Lung (tissue), 12 donors: ENCODE results near the gene SERPINI1. TPM values are rescaled to one million over a fixed set of nuclear protein-coding genes. Genes with fewer than 3 reads are reported as not detected.

ENCODE experiments used
- ATAC-seq: fragments of 200-7000 bp; cut with Tn5 transposase; one replicate; pipeline ENCODE4 v1.9.1; 2020; ENCODE audit warnings: moderate number of reproducible peaks; ENCODE audit not compliant: insufficient read depth, low FRiP score
- DNase-seq, 3 donors: peaks; one replicate each; pipeline ENCODE4 v3.0.0-alpha.2; 2013 to 2017
- H3K27ac ChIP-seq, 2 donors: one replicate each; pipeline ENCODE4 v1.5.1; 2013; ENCODE audit warnings: mild to moderate bottlenecking in 2 of 2, moderate library complexity in 2 of 2, control low read depth in 1 of 2, inconsistent platforms in 1 of 2, low read depth in 1 of 2, low read length in 1 of 2
- H3K27me3 ChIP-seq, 3 donors: one replicate each; pipeline ENCODE4 v1.5.1; 2013; ENCODE audit warnings: low read length in 2 of 3; ENCODE audit not compliant: control insufficient read depth in 3 of 3, insufficient read depth in 3 of 3
- H3K36me3 ChIP-seq, 4 donors: one replicate each; pipeline ENCODE4 v1.5.1; 2013; ENCODE audit warnings: low read length in 4 of 4, mild to moderate bottlenecking in 1 of 4, moderate library complexity in 1 of 4; ENCODE audit not compliant: control insufficient read depth in 4 of 4, insufficient read depth in 4 of 4
- H3K4me1 ChIP-seq, 5 donors: one replicate each; pipeline ENCODE4 v1.5.1; 2013; ENCODE audit warnings: low read length in 5 of 5, mild to moderate bottlenecking in 2 of 5, moderate library complexity in 1 of 5; ENCODE audit not compliant: control insufficient read depth in 5 of 5, insufficient read depth in 5 of 5
- H3K4me3 ChIP-seq: one replicate; pipeline ENCODE4 v1.5.1; 2013; ENCODE audit warnings: mild to moderate bottlenecking, control low read depth, moderate library complexity
- H3K9ac ChIP-seq, 2 donors: one replicate each; pipeline ENCODE4 v1.5.1; 2013; ENCODE audit warnings: low read length in 2 of 2, control low read depth in 1 of 2; ENCODE audit not compliant: insufficient read depth in 1 of 2
- H3K9me3 ChIP-seq, 4 donors: one replicate each; pipeline ENCODE4 v1.5.1; 2013; ENCODE audit warnings: low read length in 3 of 4, mild to moderate bottlenecking in 1 of 4, moderate library complexity in 1 of 4; ENCODE audit not compliant: control insufficient read depth in 4 of 4, insufficient read depth in 3 of 4
- CTCF ChIP-seq: IDR thresholded peaks from 2 replicates; pipeline ENCODE4 v1.5.1; 2012; ENCODE audit warnings: mild to moderate bottlenecking; ENCODE audit errors: control extremely low read depth, extremely low read depth
- WGBS, 2 donors: extraction: QIAGEN DNeasy Blood & Tissue Kit; methylation state at CpG; one replicate each; pipeline ENCODE4 v1.1.7; 2013; 5-methylcytosine and 5-hydroxymethylcytosine counted together
- polyA plus RNA-seq, 2 donors: library from polyadenylated mRNA; stranded (reverse); fragments of 200-250 nt; gene quantifications; one replicate each; pipeline ENCODE4 v1.2.1, GENCODE V29; 2013
- total RNA-seq, 2 donors: library from RNA; depleted of rRNA in 1 of 2; stranded (reverse); fragments of >200 nt in 1 of 2; gene quantifications; one replicate each; pipeline ENCODE4 v1.2.1, GENCODE V29; 2014 to 2021
- donor health status: control.
- donor health status: control.
- donor health status: Bipolar disorder and iron deficiency.
- donor health status: healthy.
- donor health status: DM: yes; HTN: yes; CAD: no.

Gene SERPINI1
- total and polyA plus RNA-seq, 4 donors: 3.3 to 18.3 (median 5.5) TPM

- no peak for ATAC-seq
- WGBS, 2 donors: 94 to 96% methylated on average over 4 of the region's 4 CpGs
- Histone ChIP-seq H3K27me3 (no peaks in the 10 kb centered on the region), H3K9ac (no peak overlapping the region), H3K4me3 (no peak overlapping the region), H3K27ac (no peak overlapping the region), H3K4me1 (peaks cover 0 to 9% (median 0%) of the 10 kb centered on the region in 5 donors), H3K36me3 (peaks cover 0 to 12% (median 4%) of the 10 kb centered on the region in 4 donors), H3K9me3 (no peaks in the 10 kb centered on the region)
- TF ChIP-seq CTCF: no peak
- no peak for DNase-seq
Measured at GRCh38 chr3:167700046-167700445, 35.5 kb upstream of the SERPINI1 start.

GRCh38 chr3:167700926-167701325 lies 34.6 kb upstream of the SERPINI1 start:
- no peak for TF ChIP-seq CTCF
- 95 to 100% methylated on average over 2 of the region's 2 CpGs for WGBS, 2 donors
- Histone ChIP-seq H3K4me1 (peaks cover 0 to 9% (median 0%) of the 10 kb centered on the region in 5 donors), H3K36me3 (peaks cover 0 to 7% (median 2%) of the 10 kb centered on the region in 4 donors), H3K27me3 (no peaks in the 10 kb centered on the region), H3K9ac (no peak overlapping the region), H3K27ac (no peak overlapping the region), H3K9me3 (no peaks in the 10 kb centered on the region), H3K4me3 (no peak overlapping the region)
- DNase-seq (no peak), ATAC-seq (no peak)

GRCh38 chr3:167705840-167706239 lies 29.7 kb upstream of the SERPINI1 start:
- no peak for TF ChIP-seq CTCF
- peaks cover 0 to 16% (median 8%) of the 10 kb centered on the region in 4 donors for H3K36me3 ChIP-seq
- no peak for DNase-seq
- peaks cover 0 to 4% (median 0%) of the 10 kb centered on the region in 5 donors for H3K4me1 ChIP-seq
- no peak for ATAC-seq
- H3K9me3 ChIP-seq: no peaks in the 10 kb centered on the region
- no peak overlapping the region for H3K9ac ChIP-seq
- H3K27ac ChIP-seq: no peak overlapping the region
- no peaks in the 10 kb centered on the region for H3K27me3 ChIP-seq
- WGBS, 2 donors: 76 to 86% methylated on average over 2 of the region's 2 CpGs
- no peak overlapping the region for H3K4me3 ChIP-seq

GRCh38 chr3:167709690-167710089 lies 25.8 kb upstream of the SERPINI1 start:
- WGBS, 2 donors: 73 to 97% methylated on average over 4 of the region's 4 CpGs

More at GRCh38 chr3:167709690-167710089, 25.8 kb upstream of the SERPINI1 start:
- H3K4me1 ChIP-seq: peaks cover 0 to 4% (median 0%) of the 10 kb centered on the region in 5 donors
- H3K27ac ChIP-seq: no peak overlapping the region
- no peaks in the 10 kb centered on the region for H3K9me3 ChIP-seq
- H3K4me3 ChIP-seq: no peak overlapping the region
- H3K9ac ChIP-seq: no peak overlapping the region
- H3K27me3 ChIP-seq: no peaks in the 10 kb centered on the region
- DNase-seq: no peak
- no peak for TF ChIP-seq CTCF
- peaks cover 0 to 16% (median 7%) of the 10 kb centered on the region in 4 donors for H3K36me3 ChIP-seq
- no peak for ATAC-seq
